LNCaP clone FGC (cell line): ENCODE results near the gene TEAD3.

Experiments used
- DNase-seq: peaks from one replicate; pipeline ENCODE4 v3.0.0-alpha.2; 2011; ENCODE audit warnings: low read depth
- H3K4me3 ChIP-seq: 2 replicates; pipeline ENCODE4 v1.5.1; 2011; ENCODE audit warnings: mild to moderate bottlenecking, low read depth, low read length, control low read depth
- CTCF ChIP-seq: IDR thresholded peaks from 2 replicates; pipeline ENCODE4 v1.5.1; 2012; ENCODE audit warnings: mild to moderate bottlenecking; ENCODE audit not compliant: control insufficient read depth, insufficient read depth; ENCODE audit errors: extremely low read depth

TEAD3 gene

GRCh38 chr6:35486005-35486925 lies 10.6 kb downstream of the TEAD3 start:
- no peak overlapping the region for H3K4me3 ChIP-seq
- DNase-seq: no peak
- TF ChIP-seq CTCF: no peak

DNA sequence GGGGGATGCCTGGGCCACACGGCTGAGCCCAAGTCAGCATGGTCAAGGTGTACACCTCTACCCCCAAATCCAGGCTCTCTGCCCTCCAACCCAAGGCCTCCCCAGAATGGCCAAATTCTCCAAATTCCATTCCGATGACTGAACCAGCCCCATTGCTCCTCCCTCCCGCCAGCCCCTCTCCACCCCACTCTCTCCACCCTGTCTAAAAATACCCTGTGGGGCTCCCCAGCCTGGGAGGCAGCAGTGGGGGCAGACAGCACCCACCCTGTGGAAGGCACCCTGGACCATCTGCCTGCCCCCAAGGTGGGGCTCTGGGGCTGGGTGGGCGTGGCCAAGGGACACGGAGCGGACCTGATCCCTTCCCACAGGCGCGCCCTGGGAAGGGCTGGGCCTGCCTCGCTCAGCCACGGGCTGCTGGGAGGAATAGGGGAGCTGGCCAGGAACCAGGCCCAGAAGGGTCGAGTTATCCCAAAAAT lies 11.4 kb downstream of the TEAD3 start:
- DNase-seq: no peak
- TF ChIP-seq CTCF: no peak
- H3K4me3 ChIP-seq: no peak overlapping the region

DNA sequence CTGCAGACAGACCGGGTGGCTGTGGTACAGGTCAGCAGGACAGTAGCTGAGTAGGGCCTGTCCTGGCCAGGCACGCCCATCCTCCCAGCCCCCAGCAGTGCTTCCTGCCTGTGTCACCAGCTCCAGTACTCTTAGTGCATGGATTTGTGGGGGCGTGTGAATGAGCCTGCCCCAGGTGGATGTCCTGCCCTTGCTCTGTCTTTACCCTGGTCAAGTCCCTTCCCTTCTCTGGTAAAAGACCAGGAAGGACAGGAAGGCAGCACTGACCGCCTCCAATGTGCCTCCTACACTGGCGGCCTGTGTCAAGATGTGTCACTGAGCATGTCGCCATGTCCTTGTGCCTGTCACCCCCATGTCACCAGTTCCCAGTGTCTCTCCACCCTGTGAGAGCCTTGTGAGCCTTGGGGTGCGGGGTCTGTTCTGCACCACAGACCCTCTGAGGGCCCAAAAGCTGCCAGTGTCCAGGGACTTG lies 11.9 kb downstream of the TEAD3 start:
- DNase-seq: no peak
- no peak overlapping the region for H3K4me3 ChIP-seq
- no peak for TF ChIP-seq CTCF

GRCh38 chr6:35483893-35484645 lies 12.8 kb downstream of the TEAD3 start:
- TF ChIP-seq CTCF: no peak
- DNase-seq: no peak
- no peak overlapping the region for H3K4me3 ChIP-seq

DNA sequence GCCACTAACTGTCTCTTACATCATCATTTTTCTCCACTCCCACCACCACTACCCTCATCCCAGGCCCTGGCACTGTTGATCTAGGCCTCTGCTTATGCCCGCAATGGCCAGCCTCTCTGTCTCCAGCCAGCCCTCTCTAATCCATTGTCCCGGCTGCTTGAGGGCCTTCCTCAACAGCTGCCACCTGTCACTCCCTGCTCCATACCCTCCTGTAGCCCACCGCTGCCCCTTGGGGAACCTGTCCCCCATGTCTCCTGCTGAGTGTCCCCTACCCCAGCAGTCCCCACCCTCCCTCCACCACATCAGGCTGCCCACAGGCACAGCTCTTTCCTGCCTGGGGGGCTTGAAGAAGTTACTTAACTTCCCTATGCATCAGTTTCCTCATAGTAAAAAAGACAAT lies 13.4 kb downstream of the TEAD3 start:
- no peak overlapping the region for H3K4me3 ChIP-seq
- no peak for DNase-seq
- no peak for TF ChIP-seq CTCF

- TF ChIP-seq CTCF: no peak
- no peak for DNase-seq
- no peak overlapping the region for H3K4me3 ChIP-seq
Measured at GRCh38 chr6:35483062-35483461, 13.8 kb downstream of the TEAD3 start.
